ENCODE data around the gene SIM2. TPM values are rescaled to one million over a fixed set of nuclear protein-coding genes. Genes with fewer than 3 reads are reported as not detected.

The SIM2 gene
- total RNA-seq, 2 experiments from 2014 or later, result not detected

- no peak overlapping the region for H3K4me3 ChIP-seq (ENCODE audit: low read depth, low read length, poor library complexity, severe bottlenecking)
- POLR2A ChIA-PET, result no interaction called here
Measured at GRCh38 chr21:36747815-36748383, 49.0 kb downstream of the SIM2 start.

GRCh38 chr21:36749935-36750575 lies 51.1 kb downstream of the SIM2 start:
- no peaks in the 10 kb centered on the region for H4K20me1 ChIP-seq (ENCODE audit: insufficient read depth, low read length)
- CTCF ChIA-PET (ENCODE audit: unreplicated experiment), result no interaction called here
- TF ChIP-seq CTCF (conservative IDR thresholded peaks at IDR 0.05; ENCODE audit: low read length) (no peak), EZH2phosphoT487 (IDR thresholded peaks at IDR 0.05; ENCODE audit: borderline replicate concordance, low read depth, low read length) (no peak)
- H3K9me2 ChIP-seq (ENCODE audit: insufficient read depth, low read length), result no peaks in the 10 kb centered on the region
- H3K27ac ChIP-seq (ENCODE audit: low read depth, low read length, poor library complexity, severe bottlenecking), result no peak overlapping the region
- no peak overlapping the region for H2AFZ ChIP-seq (ENCODE audit: low read length)
- H3K4me2 ChIP-seq (ENCODE audit: low read length), result no peak overlapping the region
- intact Hi-C loops (cut with micrococcal nuclease; ENCODE audit: unreplicated experiment), result no loop called here
- H3K36me3 ChIP-seq (ENCODE audit: insufficient read depth, low read length), result no peaks in the 10 kb centered on the region
- H3K4me3 ChIP-seq (ENCODE audit: low read depth, low read length, poor library complexity, severe bottlenecking), result no peak overlapping the region
- POLR2A ChIA-PET, result interaction anchor here (0.7 kb wide), 2 partner anchors 61 to 730 kb away, joined by 3 read pairs; no protein-coding TSS in a partner anchor
- BruUV-seq (replicated peaks), result no TSS peak
- no peaks in the 10 kb centered on the region for H3K4me1 ChIP-seq (ENCODE audit: insufficient read depth, low read length, poor library complexity, severe bottlenecking)
- H3K79me2 ChIP-seq (ENCODE audit: insufficient read depth, low read depth, low read length), result no peaks in the 10 kb centered on the region
- H3K9me3 ChIP-seq (ENCODE audit: low read length), result no peaks in the 10 kb centered on the region
- DNase-seq (ENCODE audit: low spot score), result no peak

More at GRCh38 chr21:36747815-36748383, 49.0 kb downstream of the SIM2 start:
- Histone ChIP-seq H3K9me2 (ENCODE audit: insufficient read depth, low read length) (no peaks in the 10 kb centered on the region), H4K20me1 (ENCODE audit: insufficient read depth, low read length) (no peaks in the 10 kb centered on the region), H3K79me2 (ENCODE audit: insufficient read depth, low read depth, low read length) (no peaks in the 10 kb centered on the region), H3K27ac (ENCODE audit: low read depth, low read length, poor library complexity, severe bottlenecking) (no peak overlapping the region), H3K4me2 (ENCODE audit: low read length) (no peak overlapping the region), H2AFZ (ENCODE audit: low read length) (no peak overlapping the region), H3K9me3 (ENCODE audit: low read length) (no peaks in the 10 kb centered on the region), H3K36me3 (ENCODE audit: insufficient read depth, low read length) (no peaks in the 10 kb centered on the region), H3K4me1 (ENCODE audit: insufficient read depth, low read length, poor library complexity, severe bottlenecking) (no peaks in the 10 kb centered on the region)
- CTCF ChIA-PET (ENCODE audit: unreplicated experiment), result no interaction called here
- DNase-seq (ENCODE audit: low spot score), result no peak
- BruUV-seq (replicated peaks), result no TSS peak
- no peak for TF ChIP-seq EZH2phosphoT487 (IDR thresholded peaks at IDR 0.05; ENCODE audit: borderline replicate concordance, low read depth, low read length)
- intact Hi-C loops (cut with micrococcal nuclease; ENCODE audit: unreplicated experiment), result no loop called here

GRCh38 chr21:36750576-36750959 lies 51.7 kb downstream of the SIM2 start:
- Histone ChIP-seq H3K9me3 (ENCODE audit: low read length) (no peaks in the 10 kb centered on the region), H3K9me2 (ENCODE audit: insufficient read depth, low read length) (no peaks in the 10 kb centered on the region), H3K36me3 (ENCODE audit: insufficient read depth, low read length) (no peaks in the 10 kb centered on the region), H4K20me1 (ENCODE audit: insufficient read depth, low read length) (no peaks in the 10 kb centered on the region), H3K27ac (ENCODE audit: low read depth, low read length, poor library complexity, severe bottlenecking) (no peak overlapping the region), H3K4me1 (ENCODE audit: insufficient read depth, low read length, poor library complexity, severe bottlenecking) (no peaks in the 10 kb centered on the region), H3K4me2 (ENCODE audit: low read length) (no peak overlapping the region), H3K4me3 (ENCODE audit: low read depth, low read length, poor library complexity, severe bottlenecking) (no peak overlapping the region), H2AFZ (ENCODE audit: low read length) (no peak overlapping the region), H3K79me2 (ENCODE audit: insufficient read depth, low read depth, low read length) (no peaks in the 10 kb centered on the region)
- BruUV-seq (replicated peaks), result no TSS peak
- intact Hi-C loops (cut with micrococcal nuclease; ENCODE audit: unreplicated experiment), result no loop called here
- no peak for DNase-seq (ENCODE audit: low spot score)
- POLR2A ChIA-PET, result interaction anchor here (0.7 kb wide), 1 partner anchor 731 kb away, joined by 3 read pairs; no protein-coding TSS in a partner anchor
- no peak for TF ChIP-seq EZH2phosphoT487 (IDR thresholded peaks at IDR 0.05; ENCODE audit: borderline replicate concordance, low read depth, low read length)
- TF ChIP-seq CTCF (conservative IDR thresholded peaks at IDR 0.05; ENCODE audit: low read length), result no peak
- CTCF ChIA-PET (ENCODE audit: unreplicated experiment), result no interaction called here

All from OCI-LY7 (cell line).